Activated CD4-positive, alpha-beta T cell treated with anti-CD3 and anti-CD28 coated beads for 36 hours (primary cell): Measurements from ENCODE around the gene RPEL1. TPM values are rescaled to one million over a fixed set of nuclear protein-coding genes. Genes with fewer than 3 reads are reported as not detected.

ENCODE experiments used
- ATAC-seq: fragments of 200-7000 bp; cut with Tn5 transposase; one replicate; pipeline ENCODE4 v1.10.0; 2021; ENCODE audit warnings: mild to moderate bottlenecking, moderate library complexity
- CTCF ChIA-PET: fragments of 350-600 bp; sonication (Branson Sonifier 250); formaldehyde crosslinking; loops from one replicate; lab custom pipeline; 2021; ENCODE audit warnings: antibody characterized with exemption; lab: Charles Lee
- POLR2A ChIA-PET: fragments of 350-600 bp; sonication (Branson Sonifier 250); formaldehyde crosslinking; loops from one replicate; lab custom pipeline; 2021; ENCODE audit warnings: antibody characterized with exemption, inconsistent platforms; lab: Charles Lee
- DNase-seq: peaks from one replicate; pipeline ENCODE4 v3.0.0-alpha.2; 2020
- H3K27ac Mint-ChIP-seq: one replicate; pipeline ENCODE4 v1.8.0; 2021; ENCODE audit warnings: mixed read lengths
- H3K27me3 Mint-ChIP-seq: one replicate; pipeline ENCODE4 v1.8.0; 2021; ENCODE audit warnings: mixed read lengths
- H3K36me3 Mint-ChIP-seq: one replicate; pipeline ENCODE4 v1.8.0; 2021; ENCODE audit warnings: low read depth, mixed read lengths
- H3K4me1 Mint-ChIP-seq: one replicate; pipeline ENCODE4 v1.8.0; 2021; ENCODE audit warnings: mixed read lengths
- H3K4me3 Mint-ChIP-seq: one replicate; pipeline ENCODE4 v1.8.0; 2021; ENCODE audit warnings: mild to moderate bottlenecking, moderate library complexity, mixed read lengths
- H3K9me3 Mint-ChIP-seq: one replicate; pipeline ENCODE4 v1.8.0; 2021; ENCODE audit warnings: low read depth, mixed read lengths
- intact Hi-C, 2 experiments: fragments of 100-400 bp; cut with DNase I in 1 of 2; cut with micrococcal nuclease in 1 of 2; formaldehyde crosslinking; loops; one replicate each; pipeline versions ENCODE4 v1.14.2 to v1.15.1; 2022 to 2024; cut with DNase I, micrococcal nuclease
- total RNA-seq, 2 experiments: library from RNA; stranded (reverse); gene quantifications; one replicate each; pipeline ENCODE4 v1.2.3, GENCODE V29; 2021

RPEL1 gene
- total RNA-seq, 2 experiments from 2014 or later: not detected

DNA sequence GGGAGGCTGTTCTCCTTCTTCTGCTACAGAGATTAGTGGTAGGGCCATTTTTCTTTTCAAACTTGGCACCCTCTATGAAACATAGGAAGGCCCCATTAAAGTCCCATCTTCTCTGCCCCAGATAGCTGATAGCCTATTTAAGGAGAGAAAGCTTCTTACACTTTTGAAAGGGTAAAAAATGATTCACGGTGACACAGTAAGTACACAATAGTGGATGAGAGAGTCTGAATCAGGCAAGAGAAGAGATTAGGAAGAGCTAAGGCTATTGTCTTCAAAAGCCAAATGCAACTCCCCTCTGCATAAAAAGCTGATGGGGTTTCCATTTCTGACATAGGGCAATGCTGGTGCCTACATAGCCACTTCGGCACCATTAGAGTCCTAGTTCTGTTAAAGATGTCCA is 34.8 kb downstream of the RPEL1 start:
- Mint-ChIP-seq H3K27me3 (peaks cover 64% of the 10 kb centered on the region), H3K9me3 (peaks cover 4% of the 10 kb centered on the region)
- no peak for DNase-seq

DNA sequence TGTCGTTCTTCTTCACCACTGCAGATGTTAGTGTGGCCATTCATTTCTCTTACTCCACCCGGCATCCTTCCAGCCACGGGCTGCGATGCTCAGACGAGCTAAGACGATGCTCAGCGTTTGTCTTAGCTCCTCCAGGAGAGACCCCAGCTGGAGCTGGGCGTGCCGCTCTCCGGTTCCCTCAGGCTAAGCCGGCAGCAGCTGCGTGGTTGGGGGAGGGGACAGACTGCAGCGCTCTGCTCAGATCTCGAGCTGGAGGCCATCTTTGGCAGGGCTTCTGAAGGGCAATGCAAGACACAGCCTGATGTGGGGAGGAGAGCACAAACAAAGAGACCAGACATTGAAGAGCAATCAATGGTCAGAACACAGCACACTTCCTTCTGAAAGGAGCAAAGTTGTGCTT is 36.1 kb downstream of the RPEL1 start:
- no peak overlapping the region for H3K27ac Mint-ChIP-seq
- peaks cover 1% of the 10 kb centered on the region for H3K36me3 Mint-ChIP-seq
- ChIA-PET POLR2A (no interaction called here), CTCF (no interaction called here)
- peak; percentile 13 for DNase-seq
- no peak overlapping the region for H3K4me3 Mint-ChIP-seq
- intact Hi-C loops: no loop called here
- H3K9me3 Mint-ChIP-seq: peaks cover 4% of the 10 kb centered on the region
- peaks cover 57% of the 10 kb centered on the region for H3K27me3 Mint-ChIP-seq
- H3K4me1 Mint-ChIP-seq: peaks cover 4% of the 10 kb centered on the region
- ATAC-seq: no peak

More for the DNA sequence above, 34.8 kb downstream of the RPEL1 start:
- Mint-ChIP-seq H3K27ac (no peak overlapping the region), H3K4me1 (peaks cover 8% of the 10 kb centered on the region), H3K4me3 (no peak overlapping the region), H3K36me3 (peaks cover 1% of the 10 kb centered on the region)
- intact Hi-C loops: no loop called here
- ChIA-PET POLR2A (no interaction called here), CTCF (interaction anchor here (0.5 to 0.6 kb wide), 2 partner anchors 191 to 291 kb away, joined by 3 read pairs; no protein-coding TSS in a partner anchor)
- ATAC-seq: no peak

DNA sequence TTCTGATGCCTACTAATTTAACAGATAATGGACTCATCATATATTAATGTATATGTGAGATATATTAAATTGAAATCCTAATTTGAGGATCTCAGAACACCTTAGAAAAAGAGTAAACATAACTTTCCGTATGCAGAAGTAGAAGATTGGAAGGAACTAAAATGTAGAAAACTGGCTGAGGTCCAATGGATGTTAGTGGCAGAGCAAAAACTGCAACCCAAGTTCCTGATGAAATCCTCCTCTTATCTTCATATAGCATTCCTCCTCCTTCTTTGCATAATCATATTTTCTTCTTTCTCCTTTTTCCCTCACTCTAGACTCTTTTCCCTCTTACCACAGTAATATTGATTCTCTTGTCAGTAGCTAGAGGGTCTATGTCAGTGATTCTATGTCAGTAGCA is 37.3 kb downstream of the RPEL1 start:
- DNase-seq (no peak), ATAC-seq (no peak)
- intact Hi-C loops: no loop called here
- peaks cover 55% of the 10 kb centered on the region for H3K27me3 Mint-ChIP-seq
- peaks cover 4% of the 10 kb centered on the region for H3K9me3 Mint-ChIP-seq
- H3K27ac Mint-ChIP-seq: no peak overlapping the region
- peaks cover 4% of the 10 kb centered on the region for H3K4me1 Mint-ChIP-seq
- POLR2A ChIA-PET: no interaction called here
- peaks cover 1% of the 10 kb centered on the region for H3K36me3 Mint-ChIP-seq
- CTCF ChIA-PET: no interaction called here
- H3K4me3 Mint-ChIP-seq: no peak overlapping the region

DNA sequence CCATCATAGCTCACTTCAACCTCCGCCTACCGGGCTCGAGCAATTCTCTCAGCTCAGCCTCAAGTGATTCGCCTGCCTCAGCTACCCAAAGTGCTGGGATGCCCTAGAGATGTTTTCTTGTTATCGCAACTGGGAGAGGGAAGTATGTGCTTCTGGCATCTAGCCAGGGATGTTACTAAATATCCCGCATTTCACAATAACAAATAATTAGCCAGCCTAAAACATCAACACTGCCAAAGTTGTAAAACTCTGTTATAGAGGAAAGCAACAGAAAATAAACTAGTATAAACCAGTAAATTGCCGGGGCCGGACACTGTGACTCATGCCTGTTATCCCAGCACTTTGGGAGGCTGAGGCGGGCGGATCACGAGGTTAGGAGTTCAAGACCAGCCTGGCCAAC is 38.5 kb downstream of the RPEL1 start:
- ATAC-seq (no peak), DNase-seq (no peak)
- POLR2A ChIA-PET: no interaction called here
- no peak overlapping the region for H3K4me3 Mint-ChIP-seq
- intact Hi-C loops: no loop called here
- CTCF ChIA-PET: interaction anchor here (0.5 to 1.0 kb wide), 3 partner anchors 8 to 1529 kb away, joined by 3 read pairs; no protein-coding TSS in a partner anchor
- H3K4me1 Mint-ChIP-seq: no peaks in the 10 kb centered on the region
- H3K27ac Mint-ChIP-seq: no peak overlapping the region
- no peaks in the 10 kb centered on the region for H3K9me3 Mint-ChIP-seq
- no peaks in the 10 kb centered on the region for H3K36me3 Mint-ChIP-seq
- peaks cover 49% of the 10 kb centered on the region for H3K27me3 Mint-ChIP-seq

DNA sequence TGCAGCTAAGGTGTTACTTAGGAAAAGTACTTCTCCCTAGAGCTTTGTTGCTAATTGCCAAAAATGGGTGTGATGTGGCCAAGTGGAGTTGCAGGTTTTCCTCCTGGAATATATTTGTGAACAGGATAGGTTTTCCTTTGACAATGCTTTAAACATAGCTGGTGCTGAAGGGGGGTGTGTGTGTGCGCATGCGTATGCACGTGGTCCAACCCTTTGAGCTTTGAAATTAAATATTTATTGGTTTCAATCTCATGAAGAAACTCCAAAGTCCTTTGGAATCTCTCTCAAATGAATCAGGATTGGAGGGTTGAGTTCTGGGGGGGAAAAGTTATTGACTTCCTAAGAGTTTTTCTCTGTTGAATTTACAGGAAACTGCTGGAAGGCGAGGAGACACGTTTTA is 42.3 kb downstream of the RPEL1 start:
- intact Hi-C loops: no loop called here
- no peak overlapping the region for H3K27ac Mint-ChIP-seq
- H3K4me3 Mint-ChIP-seq: no peak overlapping the region
- CTCF ChIA-PET: interaction anchor here (0.6 kb wide), 1 partner anchor 13 kb away, joined by 3 read pairs; no protein-coding TSS in a partner anchor
- no peaks in the 10 kb centered on the region for H3K4me1 Mint-ChIP-seq
- no peaks in the 10 kb centered on the region for H3K36me3 Mint-ChIP-seq
- no peak for ATAC-seq
- POLR2A ChIA-PET: no interaction called here
- no peak for DNase-seq
- H3K27me3 Mint-ChIP-seq: peaks cover 31% of the 10 kb centered on the region
- H3K9me3 Mint-ChIP-seq: no peaks in the 10 kb centered on the region

DNA sequence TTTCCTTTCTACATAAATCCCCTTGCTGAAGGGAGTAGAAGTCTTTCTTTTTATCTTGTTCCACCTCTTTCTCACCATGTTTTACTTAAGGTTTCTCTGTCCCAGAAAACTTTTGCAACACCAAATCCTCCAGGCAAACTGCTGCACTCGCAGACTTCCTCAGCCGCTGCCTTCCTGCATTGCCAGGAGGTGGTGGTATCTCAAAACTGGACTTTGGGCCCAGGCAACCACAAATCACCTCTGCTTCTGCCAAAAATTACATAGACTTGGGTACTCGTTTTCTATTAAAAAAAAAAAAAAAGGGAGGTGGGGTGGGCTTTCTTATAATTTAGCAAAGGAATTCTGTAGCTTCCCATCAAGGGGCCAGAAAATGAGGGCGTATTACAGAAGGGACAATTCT is 45.9 kb downstream of the RPEL1 start:
- Mint-ChIP-seq H3K36me3 (no peaks in the 10 kb centered on the region), H3K4me3 (no peak overlapping the region), H3K27ac (no peak overlapping the region), H3K27me3 (peaks cover 20% of the 10 kb centered on the region), H3K4me1 (no peaks in the 10 kb centered on the region), H3K9me3 (no peaks in the 10 kb centered on the region)
- intact Hi-C loops: no loop called here
- ChIA-PET CTCF (interaction anchor here (0.7 kb wide), 1 partner anchor 44 kb away, joined by 4 read pairs; no protein-coding TSS in a partner anchor), POLR2A (no interaction called here)
- no peak for ATAC-seq
- no peak for DNase-seq

DNA sequence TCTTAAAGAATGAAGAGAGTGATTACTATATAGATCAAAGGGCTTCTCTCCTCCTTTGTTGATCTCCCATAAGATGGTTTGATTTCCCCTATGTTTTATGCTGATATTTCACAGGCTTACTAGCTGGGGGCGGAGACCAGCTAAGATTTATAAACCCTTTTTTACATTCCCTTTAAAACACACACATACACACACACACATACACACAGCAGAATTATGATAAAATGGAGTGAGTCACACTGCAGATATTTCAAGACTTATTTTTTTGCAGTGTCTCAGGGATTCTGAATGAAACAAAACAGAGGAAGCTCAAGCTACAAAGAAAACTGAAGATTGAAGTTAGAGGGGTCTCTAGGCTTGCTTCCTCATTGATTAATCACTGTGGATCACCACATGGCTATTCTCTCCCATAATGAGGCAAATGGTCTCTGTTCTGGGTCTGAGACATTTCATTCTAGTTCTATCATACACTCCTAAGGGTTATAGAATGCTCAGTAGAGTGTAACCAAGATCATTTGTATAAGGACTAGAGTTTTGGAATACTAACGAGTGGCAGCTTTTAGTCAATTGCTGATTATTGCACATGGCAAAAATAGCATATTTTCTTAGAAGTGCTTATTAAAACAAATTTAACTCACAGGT is 49.8 kb downstream of the RPEL1 start:
- no peak for ATAC-seq
- ChIA-PET POLR2A (no interaction called here), CTCF (interaction anchor here (0.8 kb wide), 1 partner anchor 11 kb away, joined by 3 read pairs; no protein-coding TSS in a partner anchor)
- H3K27ac Mint-ChIP-seq: no peak overlapping the region
- peaks cover 7% of the 10 kb centered on the region for H3K27me3 Mint-ChIP-seq
- no peak for DNase-seq
- H3K36me3 Mint-ChIP-seq: no peaks in the 10 kb centered on the region
- intact Hi-C loops: no loop called here
- no peaks in the 10 kb centered on the region for H3K9me3 Mint-ChIP-seq
- no peaks in the 10 kb centered on the region for H3K4me1 Mint-ChIP-seq
- H3K4me3 Mint-ChIP-seq: no peak overlapping the region

Other genes with a start within 250 kb of the RPEL1 start
- 10 to 100 TPM; 46.4 to 46.5 TPM for gene NT5C2, start 52.6 kb upstream of the RPEL1 start, total RNA-seq
- gene INA, start 31.3 kb downstream of the RPEL1 start, total RNA-seq: under 1 TPM; 0.32 to 0.35 TPM
- gene PCGF6, start 105.3 kb downstream of the RPEL1 start, total RNA-seq: 10 to 100 TPM; 10.4 to 14.8 TPM
- 10 to 100 TPM; 11.2 to 11.4 TPM for gene TAF5, start 122.1 kb downstream of the RPEL1 start, total RNA-seq
- 100 to 1,000 TPM; 377 to 447 TPM for gene ATP5MK, start 150.6 kb downstream of the RPEL1 start, total RNA-seq
- gene PDCD11, start 150.7 kb downstream of the RPEL1 start, total RNA-seq: 10 to 100 TPM; 60.6 to 73.8 TPM
- gene CALHM2, start 206.5 kb downstream of the RPEL1 start, total RNA-seq: 10 to 100 TPM; 10.1 to 12.0 TPM
- gene CALHM1, start 213.0 kb downstream of the RPEL1 start, total RNA-seq: not detected
- not detected for gene CALHM3, start 233.4 kb downstream of the RPEL1 start, total RNA-seq
- 1 to 10 TPM; 2.3 to 2.4 TPM for gene NEURL1, start 247.8 kb downstream of the RPEL1 start, total RNA-seq